Panc1 (cell line): ENCODE data around the gene CATSPER3.

Source experiments
- POLR2AphosphoS5 ChIP-seq: IDR thresholded peaks from 2 replicates; pipeline ENCODE4 v1.6.1; 2012; ENCODE audit warnings: mild to moderate bottlenecking, low read depth, low read length, moderate library complexity
- TCF7L2 ChIP-seq: IDR thresholded peaks from 2 replicates; pipeline ENCODE4 v1.6.1; 2011; ENCODE audit warnings: mild to moderate bottlenecking, low read depth, low read length, inconsistent platforms
- TF ChIP-seq, protein P1 (sequence below): fragments of 450-650 bp; IDR thresholded peaks from 2 replicates; pipeline ENCODE4 v1.5.1; 2017; ENCODE audit warnings: mild to moderate bottlenecking
- TF ChIP-seq, protein P2 (sequence below), 2 experiments: IDR thresholded peaks; 2 replicates each; pipeline ENCODE4 v1.6.1; 2011 to 2012; ENCODE audit warnings: low read depth in 2 of 2, control low read depth in 1 of 2, low read length in 1 of 2, mild to moderate bottlenecking in 1 of 2, moderate library complexity in 1 of 2; ENCODE audit not compliant: insufficient read depth in 1 of 2

DNA sequence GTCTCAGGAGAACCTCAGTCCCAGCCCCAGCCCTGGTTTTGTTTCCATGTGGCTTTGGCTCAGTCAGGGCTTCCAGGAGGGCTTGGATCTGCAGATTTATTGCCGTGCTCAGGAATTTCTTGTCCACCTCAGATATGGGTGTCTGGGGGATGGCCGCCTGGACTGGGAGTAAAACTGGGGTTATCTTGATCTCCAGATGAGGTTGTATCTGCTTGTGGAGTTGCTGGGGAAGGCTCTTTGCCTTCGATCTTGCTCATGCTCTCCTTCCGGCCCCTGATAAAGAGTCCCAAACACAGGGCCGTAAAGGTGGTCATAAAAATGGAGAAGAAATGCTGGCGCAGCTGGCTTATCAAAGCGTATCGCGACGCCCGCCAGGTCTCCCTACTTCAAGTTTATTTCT is 84.2 kb downstream of the CATSPER3 start:
- TF ChIP-seq, protein P1, sequence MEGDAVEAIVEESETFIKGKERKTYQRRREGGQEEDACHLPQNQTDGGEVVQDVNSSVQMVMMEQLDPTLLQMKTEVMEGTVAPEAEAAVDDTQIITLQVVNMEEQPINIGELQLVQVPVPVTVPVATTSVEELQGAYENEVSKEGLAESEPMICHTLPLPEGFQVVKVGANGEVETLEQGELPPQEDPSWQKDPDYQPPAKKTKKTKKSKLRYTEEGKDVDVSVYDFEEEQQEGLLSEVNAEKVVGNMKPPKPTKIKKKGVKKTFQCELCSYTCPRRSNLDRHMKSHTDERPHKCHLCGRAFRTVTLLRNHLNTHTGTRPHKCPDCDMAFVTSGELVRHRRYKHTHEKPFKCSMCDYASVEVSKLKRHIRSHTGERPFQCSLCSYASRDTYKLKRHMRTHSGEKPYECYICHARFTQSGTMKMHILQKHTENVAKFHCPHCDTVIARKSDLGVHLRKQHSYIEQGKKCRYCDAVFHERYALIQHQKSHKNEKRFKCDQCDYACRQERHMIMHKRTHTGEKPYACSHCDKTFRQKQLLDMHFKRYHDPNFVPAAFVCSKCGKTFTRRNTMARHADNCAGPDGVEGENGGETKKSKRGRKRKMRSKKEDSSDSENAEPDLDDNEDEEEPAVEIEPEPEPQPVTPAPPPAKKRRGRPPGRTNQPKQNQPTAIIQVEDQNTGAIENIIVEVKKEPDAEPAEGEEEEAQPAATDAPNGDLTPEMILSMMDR, result no peak
- TF ChIP-seq POLR2AphosphoS5, result no peak
- no peak for TF ChIP-seq TCF7L2
- TF ChIP-seq, protein P2, sequence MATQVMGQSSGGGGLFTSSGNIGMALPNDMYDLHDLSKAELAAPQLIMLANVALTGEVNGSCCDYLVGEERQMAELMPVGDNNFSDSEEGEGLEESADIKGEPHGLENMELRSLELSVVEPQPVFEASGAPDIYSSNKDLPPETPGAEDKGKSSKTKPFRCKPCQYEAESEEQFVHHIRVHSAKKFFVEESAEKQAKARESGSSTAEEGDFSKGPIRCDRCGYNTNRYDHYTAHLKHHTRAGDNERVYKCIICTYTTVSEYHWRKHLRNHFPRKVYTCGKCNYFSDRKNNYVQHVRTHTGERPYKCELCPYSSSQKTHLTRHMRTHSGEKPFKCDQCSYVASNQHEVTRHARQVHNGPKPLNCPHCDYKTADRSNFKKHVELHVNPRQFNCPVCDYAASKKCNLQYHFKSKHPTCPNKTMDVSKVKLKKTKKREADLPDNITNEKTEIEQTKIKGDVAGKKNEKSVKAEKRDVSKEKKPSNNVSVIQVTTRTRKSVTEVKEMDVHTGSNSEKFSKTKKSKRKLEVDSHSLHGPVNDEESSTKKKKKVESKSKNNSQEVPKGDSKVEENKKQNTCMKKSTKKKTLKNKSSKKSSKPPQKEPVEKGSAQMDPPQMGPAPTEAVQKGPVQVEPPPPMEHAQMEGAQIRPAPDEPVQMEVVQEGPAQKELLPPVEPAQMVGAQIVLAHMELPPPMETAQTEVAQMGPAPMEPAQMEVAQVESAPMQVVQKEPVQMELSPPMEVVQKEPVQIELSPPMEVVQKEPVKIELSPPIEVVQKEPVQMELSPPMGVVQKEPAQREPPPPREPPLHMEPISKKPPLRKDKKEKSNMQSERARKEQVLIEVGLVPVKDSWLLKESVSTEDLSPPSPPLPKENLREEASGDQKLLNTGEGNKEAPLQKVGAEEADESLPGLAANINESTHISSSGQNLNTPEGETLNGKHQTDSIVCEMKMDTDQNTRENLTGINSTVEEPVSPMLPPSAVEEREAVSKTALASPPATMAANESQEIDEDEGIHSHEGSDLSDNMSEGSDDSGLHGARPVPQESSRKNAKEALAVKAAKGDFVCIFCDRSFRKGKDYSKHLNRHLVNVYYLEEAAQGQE (IDR thresholded peaks at IDR 0.05; ENCODE audit: insufficient read depth in 1 of 2, low read depth in 2 of 2, low read length in 1 of 2), result no peak
